Activated T-cell treated with anti-CD3 and anti-CD28 coated beads, Interleukin-2, amount 50 U/mL, for 4 hours (primary cell): ENCODE data around the gene THPO. TPM values are rescaled to one million over a fixed set of nuclear protein-coding genes. Genes with fewer than 3 reads are reported as not detected.
A peak's percentile ranks its signal among the peaks of the same experiment; 100 is the strongest.
"Not testable (repeated sequence)": the region's sequence is repeated elsewhere in the genome, so short reads cannot be mapped to it uniquely, and the experiment has no call there.

Source experiments
- ATAC-seq, 2 donors: fragments of 200-7000 bp; cut with Tn5 transposase; one replicate each; pipeline ENCODE4 v1.10.0; 2021
- DNase-seq: peaks from one replicate; pipeline ENCODE4 v3.0.0-alpha.2; 2020
- H3K27me3 Mint-ChIP-seq: one replicate; pipeline ENCODE4 v1.8.0; 2021; ENCODE audit warnings: low read depth, mixed read lengths
- H3K36me3 Mint-ChIP-seq: one replicate; pipeline ENCODE4 v1.8.0; 2022; ENCODE audit warnings: mixed read lengths; ENCODE audit not compliant: insufficient read depth
- H3K4me1 Mint-ChIP-seq: one replicate; pipeline ENCODE4 v1.8.0; 2021; ENCODE audit warnings: low read depth, mixed read lengths
- H3K4me3 Mint-ChIP-seq: one replicate; pipeline ENCODE4 v1.8.0; 2021; ENCODE audit warnings: mild to moderate bottlenecking, moderate library complexity, mixed read lengths
- H3K9me3 Mint-ChIP-seq: one replicate; pipeline ENCODE4 v1.8.0; 2021; ENCODE audit warnings: mixed read lengths
- total RNA-seq, 3 donors: library from RNA; stranded (reverse); gene quantifications; one replicate each; pipeline ENCODE4 v1.2.1, GENCODE V29; 2021

Gene THPO
- total RNA-seq, 3 donors from 2014 or later, result not detected

- ATAC-seq (no peak), DNase-seq (no peak)
- Mint-ChIP-seq H3K4me1 (peaks cover 5% of the 10 kb centered on the region), H3K4me3 (no peak overlapping the region), H3K9me3 (no peaks in the 10 kb centered on the region), H3K27me3 (no peaks in the 10 kb centered on the region), H3K36me3 (peaks cover 10% of the 10 kb centered on the region)
Observed at GRCh38 chr3:184343200-184343876, 34.7 kb downstream of the THPO start.

GRCh38 chr3:184341925-184342324 lies 36.1 kb downstream of the THPO start:
- H3K9me3 Mint-ChIP-seq, result no peaks in the 10 kb centered on the region
- no peak for DNase-seq
- H3K4me1 Mint-ChIP-seq, result peaks cover 19% of the 10 kb centered on the region
- no peak overlapping the region for H3K4me3 Mint-ChIP-seq
- ATAC-seq, result no peak
- H3K27me3 Mint-ChIP-seq, result no peaks in the 10 kb centered on the region
- peaks cover 10% of the 10 kb centered on the region for H3K36me3 Mint-ChIP-seq

- H3K27me3 Mint-ChIP-seq, H3K36me3 Mint-ChIP-seq, ATAC-seq, H3K4me3 Mint-ChIP-seq, H3K9me3 Mint-ChIP-seq, DNase-seq: not testable (repeated sequence)
- peaks cover 34% of the 10 kb centered on the region for H3K4me1 Mint-ChIP-seq
Observed at GRCh38 chr3:184339451-184340135, 38.4 kb downstream of the THPO start.

- ATAC-seq, result no peak
- Mint-ChIP-seq H3K9me3 (no peaks in the 10 kb centered on the region), H3K27me3 (no peaks in the 10 kb centered on the region), H3K4me1 (peaks cover 40% of the 10 kb centered on the region), H3K4me3 (no peak overlapping the region), H3K36me3 (peaks cover 15% of the 10 kb centered on the region)
- no peak for DNase-seq
Observed at GRCh38 chr3:184339001-184339400, 39.0 kb downstream of the THPO start.

GRCh38 chr3:184338511-184338945 lies 39.5 kb downstream of the THPO start:
- Mint-ChIP-seq H3K4me1 (peaks cover 44% of the 10 kb centered on the region), H3K9me3 (no peaks in the 10 kb centered on the region), H3K36me3 (peaks cover 19% of the 10 kb centered on the region), H3K4me3 (no peak overlapping the region), H3K27me3 (no peaks in the 10 kb centered on the region)
- DNase-seq (no peak), ATAC-seq (no peak)

GRCh38 chr3:184337981-184338380 lies 40.0 kb downstream of the THPO start:
- DNase-seq (no peak), ATAC-seq (no peak)
- H3K36me3 Mint-ChIP-seq, result peaks cover 25% of the 10 kb centered on the region
- peak overlapping the region; percentile 49 for H3K4me3 Mint-ChIP-seq
- H3K27me3 Mint-ChIP-seq, result no peaks in the 10 kb centered on the region
- peaks cover 50% of the 10 kb centered on the region for H3K4me1 Mint-ChIP-seq
- H3K9me3 Mint-ChIP-seq, result no peaks in the 10 kb centered on the region

GRCh38 chr3:184337399-184337714 lies 40.6 kb downstream of the THPO start, which contains the start of gene FAM131A:
TSS of gene FAM131A (plus strand) at chr3:184337600. CDS start at chr3:184337631, 31 bp downstream.
- ATAC-seq (no peak), DNase-seq (no peak)
- Mint-ChIP-seq H3K4me3 (peak within 1 kb of the TSS; percentile 89), H3K27me3 (no peaks in the 10 kb centered on the region), H3K4me1 (peaks cover 56% of the 10 kb centered on the region), H3K36me3 (peaks cover 31% of the 10 kb centered on the region), H3K9me3 (no peaks in the 10 kb centered on the region)

GRCh38 chr3:184336547-184337398 lies 41.2 kb downstream of the THPO start:
- H3K9me3 Mint-ChIP-seq, result no peaks in the 10 kb centered on the region
- peaks cover 57% of the 10 kb centered on the region for H3K4me1 Mint-ChIP-seq
- DNase-seq (no peak), ATAC-seq (peak in 1 of 2 donors; percentile 2)
- H3K4me3 Mint-ChIP-seq, result peak overlapping the region; percentile 89
- no peaks in the 10 kb centered on the region for H3K27me3 Mint-ChIP-seq
- H3K36me3 Mint-ChIP-seq, result peaks cover 35% of the 10 kb centered on the region

- Mint-ChIP-seq H3K4me3 (peak overlapping the region; percentile 89), H3K27me3 (no peaks in the 10 kb centered on the region), H3K9me3 (no peaks in the 10 kb centered on the region), H3K4me1 (peaks cover 57% of the 10 kb centered on the region), H3K36me3 (peaks cover 39% of the 10 kb centered on the region)
- DNase-seq (peak; percentile 90), ATAC-seq (peak; percentile 59)
Observed at GRCh38 chr3:184335661-184336546, 42.1 kb downstream of the THPO start.

GRCh38 chr3:184335291-184335660 lies 42.7 kb downstream of the THPO start:
- no peaks in the 10 kb centered on the region for H3K27me3 Mint-ChIP-seq
- H3K9me3 Mint-ChIP-seq, result no peaks in the 10 kb centered on the region
- ATAC-seq, result no peak
- peaks cover 38% of the 10 kb centered on the region for H3K36me3 Mint-ChIP-seq
- H3K4me3 Mint-ChIP-seq, result peak overlapping the region; percentile 89
- no peak for DNase-seq
- peaks cover 54% of the 10 kb centered on the region for H3K4me1 Mint-ChIP-seq

GRCh38 chr3:184334470-184335158 lies 43.4 kb downstream of the THPO start:
- Mint-ChIP-seq H3K36me3 (peaks cover 42% of the 10 kb centered on the region), H3K9me3 (no peaks in the 10 kb centered on the region), H3K4me1 (peaks cover 54% of the 10 kb centered on the region), H3K4me3 (peak overlapping the region; percentile 56), H3K27me3 (no peaks in the 10 kb centered on the region)
- ATAC-seq, result peak; percentile 69 to 71
- DNase-seq, result peak; percentile 35

- no peak overlapping the region for H3K4me3 Mint-ChIP-seq
Observed at GRCh38 chr3:184333700-184334099, 44.3 kb downstream of the THPO start.

GRCh38 chr3:184333190-184333589 lies 44.8 kb downstream of the THPO start:
- ATAC-seq (no peak), DNase-seq (no peak)
- H3K27me3 Mint-ChIP-seq, result no peaks in the 10 kb centered on the region
- H3K4me1 Mint-ChIP-seq, result peaks cover 51% of the 10 kb centered on the region
- no peak overlapping the region for H3K4me3 Mint-ChIP-seq
- H3K36me3 Mint-ChIP-seq, result peaks cover 57% of the 10 kb centered on the region
- H3K9me3 Mint-ChIP-seq, result no peaks in the 10 kb centered on the region

More at GRCh38 chr3:184333700-184334099, 44.3 kb downstream of the THPO start:
- DNase-seq (no peak), ATAC-seq (no peak)
- Mint-ChIP-seq H3K36me3 (peaks cover 52% of the 10 kb centered on the region), H3K4me1 (peaks cover 52% of the 10 kb centered on the region), H3K9me3 (no peaks in the 10 kb centered on the region), H3K27me3 (no peaks in the 10 kb centered on the region)
